ENCODE data around the gene BACE2.

DNA sequence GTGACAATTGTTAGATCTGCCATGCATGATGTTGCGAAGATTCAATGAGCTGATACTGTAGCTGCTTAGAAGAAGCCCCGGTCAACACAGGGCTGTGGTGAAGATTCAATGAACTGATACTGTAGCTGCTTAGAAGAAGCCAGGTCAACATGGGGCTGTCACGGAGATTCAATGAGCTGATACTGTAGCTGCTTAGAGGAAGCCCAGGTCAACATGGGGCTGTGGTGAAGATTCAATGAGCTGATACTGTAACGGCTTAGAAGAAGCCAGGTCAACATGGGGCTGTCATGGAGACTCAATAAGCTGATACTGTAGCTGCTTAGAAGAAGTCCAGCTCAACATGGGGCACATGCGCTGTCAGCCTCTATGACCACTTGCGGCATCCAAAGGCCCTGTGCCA lies 18.8 kb upstream of the BACE2 start:
- TF ChIP-seq SP1 (IDR thresholded peaks at IDR 0.05), result no peak
- TF ChIP-seq HDGF (IDR thresholded peaks at IDR 0.05; ENCODE audit: borderline replicate concordance), result no peak
- TF ChIP-seq ARNT (IDR thresholded peaks at IDR 0.05), result no peak
